H1 (cell line): Measurements from ENCODE around the gene TEX35. TPM values are rescaled to one million over a fixed set of nuclear protein-coding genes. Genes with fewer than 3 reads are reported as not detected.

Experiments used
- CTCF ChIA-PET: fragments of 300-600 bp; sonication (Branson Sonifier 250); formaldehyde crosslinking; loops from one replicate; lab custom pipeline; 2021; ENCODE audit not compliant: partially characterized antibody; lab: Charles Lee
- POLR2A ChIA-PET: fragments of 300-600 bp; sonication (Branson Sonifier 250); formaldehyde crosslinking; loops from one replicate; lab custom pipeline; 2021; ENCODE audit warnings: inconsistent platforms; ENCODE audit not compliant: partially characterized antibody; lab: Charles Lee
- DNase-seq, 2 experiments: peaks; one replicate each; pipeline versions ENCODE4 v3.0.0 to v3.0.0-alpha.2; 2010 to 2022; ENCODE audit warnings: low spot score in 2 of 2, low read depth in 1 of 2, mixed read lengths in 1 of 2
- FAIRE-seq: peaks from 2 replicates; lab custom pipeline; 2011; peaks lifted over from hg19 to GRCh38; lab: Jason Lieb, UNC
- H2AFZ ChIP-seq: 2 replicates; pipeline ENCODE4 v1.8.1; 2012; ENCODE audit warnings: low read length, inconsistent platforms
- H2AK5ac ChIP-seq: 2 replicates; pipeline ENCODE4 v1.6.1; 2013; ENCODE audit warnings: low read depth, low read length
- H2BK120ac ChIP-seq: replicated peaks from 2 replicates; pipeline ENCODE3; 2013; ENCODE audit warnings: low read depth, low read length, inconsistent platforms
- H2BK12ac ChIP-seq: 2 replicates; pipeline ENCODE4 v1.6.1; 2013; ENCODE audit warnings: low read depth, low read length
- H2BK15ac ChIP-seq: 2 replicates; pipeline ENCODE4 v1.6.1; 2013; ENCODE audit warnings: low read length
- H2BK20ac ChIP-seq: 2 replicates; pipeline ENCODE4 v1.6.1; 2013; ENCODE audit warnings: low read length
- H2BK5ac ChIP-seq: 2 replicates; pipeline ENCODE4 v1.6.1; 2013; ENCODE audit warnings: low read depth, low read length
- H3K14ac ChIP-seq: 2 replicates; pipeline ENCODE4 v1.6.1; 2013; ENCODE audit warnings: inconsistent platforms; ENCODE audit not compliant: insufficient read length
- H3K18ac ChIP-seq: 2 replicates; pipeline ENCODE4 v1.6.1; 2013; ENCODE audit warnings: low read length; ENCODE audit errors: extremely low read depth
- H3K23ac ChIP-seq: 2 replicates; pipeline ENCODE4 v1.6.1; 2013; ENCODE audit warnings: inconsistent platforms; ENCODE audit not compliant: insufficient read length
- H3K23me2 ChIP-seq: 2 replicates; pipeline ENCODE4 v1.6.1; 2013; ENCODE audit warnings: low read depth, low read length
- H3K27ac ChIP-seq: 2 replicates; pipeline ENCODE4 v1.6.1; 2011; ENCODE audit warnings: low read depth, low read length, inconsistent platforms
- H3K27me3 ChIP-seq, 4 experiments: replicated peaks in 1 of 4; 1 replicate in 1 of 4; 2 replicates in 3 of 4; pipeline versions ENCODE4 v1.6.1 to v1.8.1; 2011 to 2013; ENCODE audit warnings: low read length in 3 of 4, mild to moderate bottlenecking in 3 of 4, inconsistent platforms in 2 of 4, mixed read lengths in 2 of 4, moderate library complexity in 1 of 4; ENCODE audit not compliant: control insufficient read depth in 3 of 4, insufficient read depth in 3 of 4; ENCODE audit errors: extremely low read depth in 1 of 4
- H3K36me3 ChIP-seq, 4 experiments: 2 replicates each; pipeline versions ENCODE4 v1.6.1 to v1.8.1; 2011 to 2013; ENCODE audit warnings: mild to moderate bottlenecking in 4 of 4, low read length in 3 of 4, moderate library complexity in 2 of 4, control low read depth in 1 of 4, inconsistent platforms in 1 of 4; ENCODE audit not compliant: insufficient read depth in 4 of 4, control insufficient read depth in 2 of 4
- H3K4ac ChIP-seq: replicated peaks from 2 replicates; pipeline ENCODE3; 2013; ENCODE audit warnings: low read length, low read depth, mixed read lengths, inconsistent platforms; ENCODE audit not compliant: insufficient read length
- H3K4me1 ChIP-seq, 4 experiments: replicated peaks in 1 of 4; 1 replicate in 1 of 4; 2 replicates in 3 of 4; pipeline versions ENCODE4 v1.6.1 to v1.8.1; 2011 to 2013; ENCODE audit warnings: low read length in 3 of 4, inconsistent platforms in 2 of 4, mixed read lengths in 1 of 4; ENCODE audit not compliant: insufficient read depth in 4 of 4, control insufficient read depth in 3 of 4
- H3K4me2 ChIP-seq, 2 experiments: 2 replicates each; pipeline versions ENCODE4 v1.6.1 to v1.8.1; 2011 to 2013; ENCODE audit warnings: low read depth in 2 of 2, low read length in 2 of 2, control low read depth in 1 of 2, inconsistent platforms in 1 of 2, mild to moderate bottlenecking in 1 of 2; ENCODE audit not compliant: insufficient read depth in 1 of 2
- H3K4me3 ChIP-seq, 4 experiments: fragments of 200-600, 300-600 bp in 1 of 4; sonication (generic), shearing (Covaris generic), sonication (Bioruptor Twin) in 1 of 4; 2 replicates each; pipeline versions ENCODE4 v1.5.1 to v1.8.1; 2011 to 2016; ENCODE audit warnings: low read length in 4 of 4, low read depth in 3 of 4, control low read depth in 2 of 4, inconsistent platforms in 2 of 4, mild to moderate bottlenecking in 2 of 4, mixed read lengths in 1 of 4, moderate library complexity in 1 of 4; ENCODE audit not compliant: insufficient read depth in 2 of 4; ENCODE audit errors: extremely low read depth in 1 of 4
- H3K56ac ChIP-seq: replicated peaks from 2 replicates; pipeline ENCODE3; 2013; ENCODE audit warnings: low read depth, mild to moderate bottlenecking, mixed read lengths, low read length, inconsistent platforms; ENCODE audit not compliant: insufficient read length
- H3K79me1 ChIP-seq: 2 replicates; pipeline ENCODE4 v1.6.1; 2013; ENCODE audit warnings: low read depth, low read length, control low read depth
- H3K79me2 ChIP-seq, 2 experiments: 2 replicates each; pipeline versions ENCODE4 v1.6.1 to v1.8.1; 2012 to 2013; ENCODE audit warnings: low read length in 2 of 2, mild to moderate bottlenecking in 2 of 2, inconsistent platforms in 1 of 2; ENCODE audit not compliant: insufficient read depth in 2 of 2, control insufficient read depth in 1 of 2
- H3K9ac ChIP-seq, 4 experiments: replicated peaks in 1 of 4; 1 replicate in 1 of 4; 2 replicates in 3 of 4; pipeline versions ENCODE4 v1.6.1 to v1.8.1; 2011 to 2013; ENCODE audit warnings: low read depth in 3 of 4, low read length in 3 of 4, control low read depth in 2 of 4, mild to moderate bottlenecking in 2 of 4, moderate library complexity in 2 of 4, inconsistent platforms in 1 of 4; ENCODE audit errors: extremely low read depth in 1 of 4
- H3K9me3 ChIP-seq, 2 experiments: 2 replicates each; pipeline versions ENCODE4 v1.6.1 to v1.8.1; 2012 to 2013; ENCODE audit warnings: mild to moderate bottlenecking in 2 of 2, moderate library complexity in 2 of 2, control low read depth in 1 of 2, inconsistent platforms in 1 of 2, low read depth in 1 of 2, low read length in 1 of 2, mixed read lengths in 1 of 2; ENCODE audit not compliant: insufficient read depth in 2 of 2
- H4K20me1 ChIP-seq, 2 experiments: replicated peaks in 1 of 2; 2 replicates each; pipeline versions ENCODE3 to v1.8.1; 2011 to 2013; ENCODE audit warnings: inconsistent platforms in 2 of 2, low read length in 2 of 2, mild to moderate bottlenecking in 1 of 2; ENCODE audit not compliant: insufficient read depth in 2 of 2, control insufficient read depth in 1 of 2
- H4K5ac ChIP-seq: 2 replicates; pipeline ENCODE4 v1.6.1; 2013; ENCODE audit warnings: low read length, low read depth, mixed read lengths, inconsistent platforms; ENCODE audit not compliant: insufficient read length
- H4K8ac ChIP-seq: 2 replicates; pipeline ENCODE4 v1.8.0; 2013; ENCODE audit warnings: mild to moderate bottlenecking, moderate library complexity, low read length, inconsistent platforms; ENCODE audit not compliant: insufficient read depth; ENCODE audit errors: extremely low read depth
- H4K91ac ChIP-seq: replicated peaks from 2 replicates; pipeline ENCODE3; 2013; ENCODE audit warnings: low read length, mixed read lengths, inconsistent platforms; ENCODE audit not compliant: insufficient read length
- ATF2 ChIP-seq: IDR thresholded peaks from 2 replicates; pipeline ENCODE4 v1.6.1; 2012; ENCODE audit warnings: low read length, inconsistent platforms
- CREB1 ChIP-seq: IDR thresholded peaks from 2 replicates; pipeline ENCODE4 v1.6.1; 2012; ENCODE audit warnings: inconsistent platforms
- CTCF ChIP-seq, 3 experiments: IDR thresholded peaks; 1 replicate in 2 of 3; 2 replicates in 1 of 3; pipeline versions ENCODE4 v1.5.1 to v1.6.1; 2011; ENCODE audit warnings: low read length in 3 of 3, mild to moderate bottlenecking in 3 of 3, inconsistent platforms in 2 of 3, low read depth in 1 of 3, moderate library complexity in 1 of 3; ENCODE audit not compliant: insufficient read depth in 1 of 3; ENCODE audit errors: control extremely low read depth in 1 of 3
- EGR1 ChIP-seq: IDR thresholded peaks from 2 replicates; pipeline ENCODE4 v1.6.1; 2011; ENCODE audit warnings: low read depth, low read length, borderline replicate concordance
- GABPA ChIP-seq: IDR thresholded peaks from 2 replicates; pipeline ENCODE4 v1.6.1; 2011; ENCODE audit warnings: mild to moderate bottlenecking, low read length, moderate library complexity, borderline replicate concordance; ENCODE audit not compliant: insufficient read depth
- PHF8 ChIP-seq: fragments of 200-600 bp; sonication (generic); conservative IDR thresholded peaks from 2 replicates; pipeline ENCODE4 v1.7.1; 2012; ENCODE audit warnings: low read depth, mild to moderate bottlenecking, inconsistent platforms, low read length, moderate library complexity
- SIX5 ChIP-seq: IDR thresholded peaks from 2 replicates; pipeline ENCODE4 v1.6.1; 2011; ENCODE audit warnings: mild to moderate bottlenecking, low read depth, low read length
- SRF ChIP-seq: IDR thresholded peaks from 2 replicates; pipeline ENCODE4 v1.6.1; 2011; ENCODE audit warnings: mild to moderate bottlenecking, low read depth, low read length, moderate library complexity
- TCF12 ChIP-seq: IDR thresholded peaks from 2 replicates; pipeline ENCODE4 v1.6.1; 2011; ENCODE audit warnings: low read depth, mild to moderate bottlenecking, low read length
- TEAD4 ChIP-seq: IDR thresholded peaks from 2 replicates; pipeline ENCODE4 v1.6.1; 2012; ENCODE audit warnings: low read depth, low read length, inconsistent platforms, mixed read lengths
- WGBS, 2 experiments: shearing (Covaris generic) in 1 of 2; methylation state at CpG; one replicate each; pipeline versions ENCODE4 v1.1.6 to v1.1.7; 2013 to 2015; ENCODE audit warnings: low lambda C conversion rate in 2 of 2, mixed read lengths in 2 of 2, inconsistent platforms in 1 of 2, low coverage in 1 of 2, missing lambda C conversion rate in 1 of 2; ENCODE audit not compliant: insufficient replicate concordance in 2 of 2, insufficient coverage in 1 of 2, insufficient read length in 1 of 2; ENCODE audit errors: extremely low coverage in 1 of 2, missing lambda C conversion rate in 1 of 2; 5-methylcytosine and 5-hydroxymethylcytosine counted together
- polyA plus RNA-seq, 7 experiments: library from polyadenylated mRNA; depleted of rRNA in 3 of 7; stranded (reverse) in 5 of 7; unstranded in 2 of 7; fragments of >200 nt in 5 of 7; fragments of 200-250 nt in 2 of 7; gene quantifications; 1 replicate in 5 of 7; 2 replicates in 1 of 7; 4 replicates in 1 of 7; pipeline versions ENCODE4 v1.2.1 to v1.2.3, GENCODE V29; 2011 to 2013; ENCODE audit warnings: missing spikeins in 2 of 7, mixed read lengths in 2 of 7
- total RNA-seq: library from RNA; stranded (reverse); fragmentation: NEBNext Ultra II Directional; extraction: Animal tissue kit (Norgen Biotek cat#: 25700); gene quantifications from 2 replicates; pipeline ENCODE4 v1.2.1, GENCODE V29; 2021

Gene TEX35
- total and polyA plus RNA-seq, 2 of the 8 experiments (the other 6 are each of a cell fraction or from before 2014, with no cell fraction given): 0.03 TPM; not detected in 1

DNA sequence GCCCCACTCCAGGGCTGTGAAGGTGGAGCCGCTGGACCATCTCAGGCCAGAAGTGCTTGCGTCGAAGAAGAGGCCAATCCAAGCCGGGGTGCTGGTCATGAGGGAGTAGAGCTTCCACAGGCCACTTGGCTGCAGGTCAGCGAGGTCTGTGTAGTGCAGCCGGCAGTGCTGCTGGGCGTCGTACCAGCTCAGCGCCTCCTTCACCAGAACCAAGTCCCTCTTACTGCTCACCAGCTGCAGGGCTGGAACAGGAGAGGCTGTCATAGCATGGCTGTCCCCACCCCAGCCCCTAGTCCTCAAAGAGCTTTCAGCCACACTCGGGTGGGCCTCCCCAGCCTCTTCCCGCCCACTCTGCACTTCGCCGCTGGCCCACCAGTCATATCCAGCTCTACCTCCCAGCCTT, 18.3 kb upstream of the TEX35 start:
- peak in 1 of 2 experiments; percentile 39 for DNase-seq
- ChIA-PET POLR2A (interaction anchor here (0.6 to 0.7 kb wide), 3 partner anchors 8 to 457 kb away, joined by 3 to 4 read pairs (median 3); no protein-coding TSS in a partner anchor), CTCF (interaction anchor here (0.6 to 2.1 kb wide), 13 partner anchors 11 to 584 kb away, joined by 3 to 12 read pairs (median 3); no protein-coding TSS in a partner anchor)
- TF ChIP-seq CREB1: no peak
- TF ChIP-seq SIX5: no peak
- no peak for TF ChIP-seq GABPA
- TF ChIP-seq EGR1: no peak
- no peak for TF ChIP-seq PHF8
- TF ChIP-seq TEAD4: no peak
- TF ChIP-seq ATF2: no peak
- no peak for TF ChIP-seq SRF
- no peak for TF ChIP-seq TCF12
- TF ChIP-seq CTCF (IDR thresholded peaks at IDR 0.05; ENCODE audit: control extremely low read depth in 1 of 3, insufficient read depth in 1 of 3, low read depth in 1 of 3, low read length in 3 of 3): no peak

More for the DNA sequence above, 18.3 kb upstream of the TEX35 start:
- no peak overlapping the region for H2BK15ac ChIP-seq
- no peak overlapping the region for H3K9ac ChIP-seq
- no peak overlapping the region; the same call in 1 of the 2 replicates for H2BK12ac ChIP-seq
- no peak overlapping the region for H3K4me2 ChIP-seq
- no peaks in the 10 kb centered on the region for H3K27me3 ChIP-seq
- H4K91ac ChIP-seq: no peak overlapping the region
- H3K18ac ChIP-seq: no peak overlapping the region
- H3K27ac ChIP-seq: no peak overlapping the region
- H3K4ac ChIP-seq: no peak overlapping the region
- no peaks in the 10 kb centered on the region for H4K20me1 ChIP-seq
- no peak overlapping the region for H2BK20ac ChIP-seq
- no peaks in the 10 kb centered on the region; a peak in 1 of 7 replicates for H3K4me1 ChIP-seq
- no peak for FAIRE-seq
- no peaks in the 10 kb centered on the region for H3K79me2 ChIP-seq
- no peak overlapping the region for H2AFZ ChIP-seq
- no peaks in the 10 kb centered on the region for H3K79me1 ChIP-seq
- H3K14ac ChIP-seq: no peak overlapping the region
- H3K56ac ChIP-seq: no peak overlapping the region
- no peak overlapping the region for H4K5ac ChIP-seq
- H2BK5ac ChIP-seq: no peak overlapping the region
- H2AK5ac ChIP-seq: no peak overlapping the region
- no peaks in the 10 kb centered on the region for H3K9me3 ChIP-seq
- no peak overlapping the region for H4K8ac ChIP-seq
- no peak overlapping the region for H3K4me3 ChIP-seq
- H2BK120ac ChIP-seq: no peak overlapping the region
- 86% methylated on average over 13 of the region's 13 CpGs; no CpG with 5 or more reads in 1 of the 2 experiments for WGBS, 2 experiments
- H3K36me3 ChIP-seq: no peaks in the 10 kb centered on the region
- H3K23ac ChIP-seq: no peak overlapping the region
- H3K23me2 ChIP-seq: no peaks in the 10 kb centered on the region
